OCI-M2 (cell line): ENCODE data around the gene ETV5.

Experiments used
- DNase-seq: peaks from one replicate; lab custom pipeline; 2025; ENCODE audit not compliant: unreplicated experiment; lab: John Stamatoyannopoulos, UW

The ETV5 gene

GRCh38 chr3:186097317-186097662, 11.6 kb downstream of the ETV5 start:
- no peak for DNase-seq

- DNase-seq = no peak
These were observed 12.6 kb downstream of the ETV5 start for GRCh38 chr3:186096290-186096689.

- DNase-seq = no peak
These were observed 13.3 kb downstream of the ETV5 start for GRCh38 chr3:186095561-186096081.

GRCh38 chr3:186094696-186095425, 14.0 kb downstream of the ETV5 start:
- no peak for DNase-seq

GRCh38 chr3:186094271-186094670, 14.6 kb downstream of the ETV5 start:
- DNase-seq = no peak

GRCh38 chr3:186093271-186093900, 15.5 kb downstream of the ETV5 start:
- DNase-seq = no peak

- no peak for DNase-seq
These were observed 16.4 kb downstream of the ETV5 start for GRCh38 chr3:186092360-186093070.

GRCh38 chr3:186090901-186091300, 18.0 kb downstream of the ETV5 start:
- DNase-seq = no peak

GRCh38 chr3:186088335-186088734, 20.6 kb downstream of the ETV5 start:
- DNase-seq = no peak

- no peak for DNase-seq
These were observed 24.6 kb downstream of the ETV5 start for GRCh38 chr3:186084264-186084663.

GRCh38 chr3:186083746-186084145, 25.1 kb downstream of the ETV5 start:
- DNase-seq = no peak

- no peak for DNase-seq
These were observed 26.7 kb downstream of the ETV5 start for GRCh38 chr3:186082150-186082549.

- DNase-seq = no peak
These were observed 27.2 kb downstream of the ETV5 start for GRCh38 chr3:186081678-186082077.

- DNase-seq = no peak
These were observed 27.9 kb downstream of the ETV5 start for GRCh38 chr3:186080849-186081438.

- DNase-seq = no peak
These were observed 29.0 kb downstream of the ETV5 start for GRCh38 chr3:186079925-186080324.

- DNase-seq = no peak
These were observed 31.4 kb downstream of the ETV5 start for GRCh38 chr3:186077466-186077865.

GRCh38 chr3:186075931-186076567, 32.8 kb downstream of the ETV5 start:
- no peak for DNase-seq

GRCh38 chr3:186075489-186075888, 33.4 kb downstream of the ETV5 start:
- DNase-seq = no peak

GRCh38 chr3:186073641-186074040, 35.2 kb downstream of the ETV5 start:
- DNase-seq = no peak

- DNase-seq = no peak
These were observed 37.9 kb downstream of the ETV5 start for GRCh38 chr3:186070996-186071395.

- DNase-seq = no peak
These were observed 38.3 kb downstream of the ETV5 start for GRCh38 chr3:186070550-186070949.
